Colonic mucosa (tissue), 4 donors: Measurements from ENCODE around the gene ZFAND3. TPM values are rescaled to one million over a fixed set of nuclear protein-coding genes. Genes with fewer than 3 reads are reported as not detected.

Experiments
- DNase-seq: peaks from one replicate; pipeline ENCODE4 v3.0.0-alpha.2; 2020
- H3K27ac ChIP-seq: fragments of 200-600 bp; one replicate; pipeline ENCODE4 v1.8.0; 2021
- H3K27me3 ChIP-seq: fragments of 200-600 bp; one replicate; pipeline ENCODE4 v1.8.0; 2021
- H3K36me3 ChIP-seq: fragments of 200-600 bp; one replicate; pipeline ENCODE4 v1.8.0; 2021
- H3K4me1 ChIP-seq: fragments of 200-600 bp; one replicate; pipeline ENCODE4 v1.8.0; 2021; ENCODE audit warnings: mild to moderate bottlenecking
- H3K4me3 ChIP-seq: fragments of 200-600 bp; one replicate; pipeline ENCODE4 v1.8.0; 2021
- H3K9ac ChIP-seq, 2 donors: one replicate each; pipeline ENCODE4 v1.7.0; 2013; ENCODE audit warnings: control low read depth in 2 of 2, low read depth in 2 of 2, low read length in 2 of 2
- H3K9me3 ChIP-seq: fragments of 200-600 bp; one replicate; pipeline ENCODE4 v1.8.0; 2021
- intact Hi-C: fragments of 100-400 bp; cut with DNase I; formaldehyde crosslinking; loops from one replicate; pipeline ENCODE4 v1.14.1; 2022
- total RNA-seq, 2 donors: library from RNA; stranded (reverse); fragmentation: NEBNext Ultra II Directional in 1 of 2; extraction: Animal tissue kit (Norgen Biotek cat#: 25700) in 1 of 2; gene quantifications; one replicate each; pipeline ENCODE4 v1.2.1, GENCODE V29; 2021
- TF ChIP-seq, protein P1 (sequence below): fragments of 200-600 bp; IDR thresholded peaks from one replicate; pipeline ENCODE4 v1.8.0; 2022; ENCODE audit warnings: antibody characterized with exemption, mild to moderate bottlenecking
- donor health status: healthy.
- donor health status: DM: no; HTN: no; CAD: no.
- donor health status: DM: no; HTN: no; CAD: no.

ZFAND3 gene
- total RNA-seq, 2 donors from 2014 or later = 42.0 to 96.8 TPM

- intact Hi-C loops = no loop called here
- H3K9ac ChIP-seq = no peak overlapping the region
- no peak overlapping the region for H3K4me3 ChIP-seq
- DNase-seq = no peak
- no peaks in the 10 kb centered on the region for H3K36me3 ChIP-seq
- H3K27ac ChIP-seq = no peak overlapping the region
- no peaks in the 10 kb centered on the region for H3K27me3 ChIP-seq
- H3K4me1 ChIP-seq = no peaks in the 10 kb centered on the region
- TF ChIP-seq, protein P1, sequence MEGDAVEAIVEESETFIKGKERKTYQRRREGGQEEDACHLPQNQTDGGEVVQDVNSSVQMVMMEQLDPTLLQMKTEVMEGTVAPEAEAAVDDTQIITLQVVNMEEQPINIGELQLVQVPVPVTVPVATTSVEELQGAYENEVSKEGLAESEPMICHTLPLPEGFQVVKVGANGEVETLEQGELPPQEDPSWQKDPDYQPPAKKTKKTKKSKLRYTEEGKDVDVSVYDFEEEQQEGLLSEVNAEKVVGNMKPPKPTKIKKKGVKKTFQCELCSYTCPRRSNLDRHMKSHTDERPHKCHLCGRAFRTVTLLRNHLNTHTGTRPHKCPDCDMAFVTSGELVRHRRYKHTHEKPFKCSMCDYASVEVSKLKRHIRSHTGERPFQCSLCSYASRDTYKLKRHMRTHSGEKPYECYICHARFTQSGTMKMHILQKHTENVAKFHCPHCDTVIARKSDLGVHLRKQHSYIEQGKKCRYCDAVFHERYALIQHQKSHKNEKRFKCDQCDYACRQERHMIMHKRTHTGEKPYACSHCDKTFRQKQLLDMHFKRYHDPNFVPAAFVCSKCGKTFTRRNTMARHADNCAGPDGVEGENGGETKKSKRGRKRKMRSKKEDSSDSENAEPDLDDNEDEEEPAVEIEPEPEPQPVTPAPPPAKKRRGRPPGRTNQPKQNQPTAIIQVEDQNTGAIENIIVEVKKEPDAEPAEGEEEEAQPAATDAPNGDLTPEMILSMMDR = no peak
- no peaks in the 10 kb centered on the region for H3K9me3 ChIP-seq
These were observed 208.3 kb downstream of the ZFAND3 start for GRCh38 chr6:38027685-38028373.

GRCh38 chr6:38030380-38030779 lies 210.9 kb downstream of the ZFAND3 start:
- Histone ChIP-seq H3K4me3 (no peak overlapping the region), H3K9ac (no peak overlapping the region), H3K4me1 (no peaks in the 10 kb centered on the region), H3K9me3 (no peaks in the 10 kb centered on the region), H3K36me3 (no peaks in the 10 kb centered on the region), H3K27ac (no peak overlapping the region), H3K27me3 (no peaks in the 10 kb centered on the region)
- intact Hi-C loops = no loop called here
- TF ChIP-seq, protein P1 = no peak
- no peak for DNase-seq

DNA sequence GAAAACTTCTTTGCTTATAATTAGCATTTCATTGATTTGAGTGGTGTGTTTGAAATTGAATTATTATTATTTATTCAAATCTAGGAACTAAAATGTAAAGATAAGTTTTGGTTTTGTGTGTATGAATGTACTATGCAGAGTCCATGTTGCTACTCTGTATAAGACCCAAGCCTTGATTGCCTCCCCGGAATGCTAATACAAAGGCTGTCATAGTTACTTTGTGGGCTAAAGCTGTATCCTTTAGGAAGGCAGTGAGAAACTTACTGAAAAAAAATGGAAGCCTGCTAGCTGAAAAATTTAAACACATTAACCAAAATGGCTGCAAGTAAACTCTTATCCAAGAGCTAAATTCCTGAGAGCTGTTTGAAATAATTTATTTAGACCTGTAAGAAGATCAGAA lies 213.3 kb downstream of the ZFAND3 start:
- intact Hi-C loops = no loop called here
- Histone ChIP-seq H3K4me1 (no peaks in the 10 kb centered on the region), H3K36me3 (no peaks in the 10 kb centered on the region), H3K4me3 (no peak overlapping the region), H3K27ac (no peak overlapping the region), H3K27me3 (no peaks in the 10 kb centered on the region), H3K9me3 (no peaks in the 10 kb centered on the region), H3K9ac (no peak overlapping the region)
- TF ChIP-seq, protein P1 = no peak
- DNase-seq = no peak

GRCh38 chr6:38033442-38033982 lies 214.0 kb downstream of the ZFAND3 start:
- Histone ChIP-seq H3K4me1 (no peaks in the 10 kb centered on the region), H3K36me3 (no peaks in the 10 kb centered on the region), H3K27me3 (no peaks in the 10 kb centered on the region), H3K27ac (no peak overlapping the region), H3K9me3 (no peaks in the 10 kb centered on the region), H3K9ac (no peak overlapping the region), H3K4me3 (no peak overlapping the region)
- TF ChIP-seq, protein P1 = no peak
- intact Hi-C loops = no loop called here
- DNase-seq = no peak

DNA sequence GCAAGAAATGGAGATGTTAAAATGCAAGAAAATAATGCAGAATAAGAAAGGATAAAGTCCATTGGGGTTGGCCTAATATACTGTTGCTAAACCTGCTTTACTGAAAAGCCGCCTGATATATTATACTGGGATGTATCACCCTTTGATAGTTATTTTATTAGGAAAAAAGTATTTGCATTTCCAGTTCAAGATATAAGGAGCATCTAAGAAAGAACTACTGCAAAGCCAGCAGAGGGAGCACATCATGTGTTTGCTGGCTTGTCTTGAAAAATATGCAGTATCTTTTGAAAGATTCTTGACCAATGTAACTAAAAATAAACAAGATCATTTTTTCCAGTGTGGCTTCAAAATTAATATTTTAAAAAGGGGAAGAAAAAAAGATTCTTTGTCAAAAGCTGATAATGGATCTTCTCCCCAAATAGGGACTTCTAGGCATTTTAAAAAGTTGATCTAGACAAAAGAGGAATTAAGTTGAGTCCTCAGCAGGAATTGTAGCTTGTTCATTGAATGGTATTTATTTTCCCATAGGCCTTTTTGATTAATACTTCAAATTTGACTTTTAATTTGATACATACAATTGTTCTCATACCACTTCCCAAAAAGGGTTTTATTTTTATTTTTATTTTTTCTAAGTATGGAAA lies 214.9 kb downstream of the ZFAND3 start:
- no peaks in the 10 kb centered on the region for H3K27me3 ChIP-seq
- H3K9me3 ChIP-seq = no peaks in the 10 kb centered on the region
- TF ChIP-seq, protein P1 = peak; percentile 40
- H3K4me1 ChIP-seq = no peaks in the 10 kb centered on the region
- intact Hi-C loops = no loop called here
- H3K27ac ChIP-seq = no peak overlapping the region
- no peaks in the 10 kb centered on the region for H3K36me3 ChIP-seq
- DNase-seq = no peak
- H3K9ac ChIP-seq = no peak overlapping the region
- H3K4me3 ChIP-seq = no peak overlapping the region
